LNCaP clone FGC (cell line): Measurements from ENCODE around the gene GRIA3.

Experiments
- DNase-seq: peaks from one replicate; pipeline ENCODE4 v3.0.0-alpha.2; 2011; ENCODE audit warnings: low read depth
- H3K4me3 ChIP-seq: 2 replicates; pipeline ENCODE4 v1.5.1; 2011; ENCODE audit warnings: mild to moderate bottlenecking, low read depth, low read length, control low read depth
- TF ChIP-seq, protein P1 (sequence below): IDR thresholded peaks from 2 replicates; pipeline ENCODE4 v1.5.1; 2012; ENCODE audit warnings: mild to moderate bottlenecking; ENCODE audit not compliant: control insufficient read depth, insufficient read depth; ENCODE audit errors: extremely low read depth

GRIA3 gene

DNA sequence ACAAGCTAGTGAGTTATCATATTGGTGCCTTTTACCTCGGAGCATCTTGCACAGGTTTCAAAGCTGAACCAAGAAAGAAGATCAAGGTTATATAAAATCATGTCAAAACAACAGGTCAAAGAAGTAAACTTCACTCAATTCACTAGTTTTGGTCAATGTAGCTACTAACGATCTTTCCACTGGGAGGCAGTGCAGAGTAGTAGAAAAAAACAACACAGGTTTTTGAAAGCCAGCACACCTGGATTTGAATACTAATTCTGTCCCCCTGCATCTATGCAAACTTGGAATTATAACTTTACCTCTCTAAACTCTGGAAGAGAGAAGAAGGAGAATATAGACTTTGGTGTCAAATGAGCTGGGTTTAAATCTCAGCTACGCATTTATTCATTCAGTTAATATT is 266.1 kb downstream of the GRIA3 start:
- no peak for DNase-seq
- TF ChIP-seq, protein P1, sequence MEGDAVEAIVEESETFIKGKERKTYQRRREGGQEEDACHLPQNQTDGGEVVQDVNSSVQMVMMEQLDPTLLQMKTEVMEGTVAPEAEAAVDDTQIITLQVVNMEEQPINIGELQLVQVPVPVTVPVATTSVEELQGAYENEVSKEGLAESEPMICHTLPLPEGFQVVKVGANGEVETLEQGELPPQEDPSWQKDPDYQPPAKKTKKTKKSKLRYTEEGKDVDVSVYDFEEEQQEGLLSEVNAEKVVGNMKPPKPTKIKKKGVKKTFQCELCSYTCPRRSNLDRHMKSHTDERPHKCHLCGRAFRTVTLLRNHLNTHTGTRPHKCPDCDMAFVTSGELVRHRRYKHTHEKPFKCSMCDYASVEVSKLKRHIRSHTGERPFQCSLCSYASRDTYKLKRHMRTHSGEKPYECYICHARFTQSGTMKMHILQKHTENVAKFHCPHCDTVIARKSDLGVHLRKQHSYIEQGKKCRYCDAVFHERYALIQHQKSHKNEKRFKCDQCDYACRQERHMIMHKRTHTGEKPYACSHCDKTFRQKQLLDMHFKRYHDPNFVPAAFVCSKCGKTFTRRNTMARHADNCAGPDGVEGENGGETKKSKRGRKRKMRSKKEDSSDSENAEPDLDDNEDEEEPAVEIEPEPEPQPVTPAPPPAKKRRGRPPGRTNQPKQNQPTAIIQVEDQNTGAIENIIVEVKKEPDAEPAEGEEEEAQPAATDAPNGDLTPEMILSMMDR, result peak; percentile 52
- H3K4me3 ChIP-seq, result no peak overlapping the region

DNA sequence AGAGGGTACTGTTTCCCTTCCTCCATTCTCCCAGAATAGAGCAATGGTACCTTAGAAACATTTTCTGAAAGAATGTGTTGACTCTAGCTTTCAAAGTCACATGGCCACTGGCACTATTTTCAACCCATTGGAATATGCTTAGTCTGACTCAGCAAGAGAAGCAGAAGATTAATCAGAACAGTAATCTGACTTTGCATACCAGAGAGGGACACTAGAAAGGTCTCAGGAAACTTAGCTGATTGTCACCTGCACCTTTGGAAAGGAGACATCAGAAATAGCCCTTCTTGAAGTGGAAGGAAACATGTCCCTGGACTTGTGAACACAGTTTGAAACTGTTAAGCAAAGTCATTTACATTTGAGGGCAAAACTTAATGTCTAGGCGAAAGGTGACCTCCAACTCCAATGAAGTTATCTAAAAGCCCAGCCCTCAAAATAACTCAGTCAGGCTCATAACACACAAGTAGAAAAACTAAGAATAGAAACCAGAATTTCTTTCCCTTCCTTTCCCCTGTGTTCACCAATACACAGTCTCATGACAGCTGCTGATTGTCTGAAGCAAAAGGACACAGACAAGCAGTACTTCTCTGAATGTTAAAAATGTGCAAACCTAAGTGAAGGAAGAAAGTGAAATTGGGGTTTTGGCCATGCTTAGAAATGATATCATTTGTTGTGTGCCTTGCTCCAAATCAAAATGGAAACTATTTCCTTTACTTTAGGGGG is 270.8 kb downstream of the GRIA3 start:
- TF ChIP-seq, protein P1, result no peak
- DNase-seq, result no peak
- H3K4me3 ChIP-seq, result no peak overlapping the region

DNA sequence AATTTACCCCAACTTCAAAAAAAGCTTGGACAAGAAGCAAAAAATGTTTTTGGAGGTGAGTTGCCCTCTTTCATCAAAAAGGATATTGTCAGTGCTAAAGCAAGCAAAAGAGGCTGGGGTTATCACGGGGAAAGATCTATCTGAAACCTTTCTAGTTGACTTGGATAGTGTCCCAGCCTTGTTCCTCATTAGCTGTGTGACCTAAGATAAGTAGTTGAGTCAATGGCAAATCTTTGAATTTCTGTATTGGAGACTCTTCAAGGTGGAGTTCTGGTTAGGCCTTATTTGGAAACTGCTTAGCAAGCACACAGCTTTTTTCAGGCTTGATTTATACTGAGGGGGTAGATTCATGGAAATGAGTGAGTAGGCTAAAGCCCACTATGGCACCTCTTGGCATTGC is 271.6 kb downstream of the GRIA3 start:
- no peak overlapping the region for H3K4me3 ChIP-seq
- DNase-seq, result no peak
- TF ChIP-seq, protein P1, result no peak

DNA sequence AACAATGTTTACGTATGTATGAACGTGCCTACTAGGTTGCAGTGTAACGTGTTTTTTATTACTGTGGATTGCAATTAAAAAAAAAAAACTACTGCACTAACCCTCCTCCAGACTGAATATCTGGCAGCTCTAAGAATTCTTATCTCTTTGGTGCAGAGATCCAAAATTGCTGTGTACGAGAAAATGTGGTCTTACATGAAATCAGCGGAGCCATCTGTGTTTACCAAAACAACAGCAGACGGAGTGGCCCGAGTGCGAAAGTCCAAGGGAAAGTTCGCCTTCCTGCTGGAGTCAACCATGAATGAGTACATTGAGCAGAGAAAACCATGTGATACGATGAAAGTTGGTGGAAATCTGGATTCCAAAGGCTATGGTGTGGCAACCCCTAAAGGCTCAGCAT is 280.6 kb downstream of the GRIA3 start:
- TF ChIP-seq, protein P1, result no peak
- DNase-seq, result no peak
- H3K4me3 ChIP-seq, result no peak overlapping the region

DNA sequence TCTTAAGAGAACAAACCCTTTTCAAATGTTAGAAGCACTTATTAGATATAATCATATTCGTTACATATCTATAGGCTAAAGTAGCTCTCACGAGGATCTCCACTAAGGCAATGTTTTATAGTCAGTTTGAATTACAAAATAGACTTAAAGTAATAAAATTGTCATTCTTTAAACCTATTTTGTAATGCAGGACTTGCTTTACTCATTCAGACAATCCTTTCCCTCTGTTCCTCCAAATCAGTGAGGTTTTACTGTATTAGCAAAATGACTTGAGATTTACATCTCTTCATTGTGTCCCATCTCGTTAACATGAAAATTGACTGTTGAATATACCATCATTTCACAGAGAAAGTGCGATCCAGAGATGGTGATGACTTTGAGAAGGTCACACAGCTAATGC is 284.4 kb downstream of the GRIA3 start:
- no peak for DNase-seq
- no peak overlapping the region for H3K4me3 ChIP-seq
- TF ChIP-seq, protein P1, result no peak

DNA sequence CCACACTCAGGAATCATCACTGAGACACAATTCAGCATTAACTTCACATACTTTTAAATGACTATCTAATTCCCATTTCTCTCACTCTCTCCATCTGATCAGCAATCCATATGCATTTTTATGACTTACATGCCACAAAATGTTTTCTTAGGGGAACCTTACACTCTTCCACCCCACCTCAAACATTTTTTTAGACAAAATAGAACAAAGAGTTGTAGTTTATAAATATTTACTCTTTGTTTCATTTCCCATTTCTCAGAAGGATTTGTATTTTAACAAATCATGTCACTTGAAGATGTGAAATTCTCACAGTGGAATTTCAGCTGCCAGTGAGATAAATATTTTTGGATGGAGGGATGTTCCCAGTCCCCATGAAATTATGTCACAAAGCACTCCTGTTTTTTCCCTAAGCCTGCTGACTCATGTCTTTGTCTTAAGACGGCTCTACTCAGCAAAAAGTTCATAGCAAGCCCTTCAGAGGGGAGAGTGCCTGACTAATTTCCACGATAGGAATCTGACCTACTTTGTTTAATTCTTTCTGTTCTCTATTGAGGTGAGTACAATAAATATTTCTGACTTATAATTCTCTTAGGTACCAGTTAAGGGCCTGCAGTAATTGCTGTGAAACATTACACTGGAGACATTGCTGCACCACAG is 291.1 kb downstream of the GRIA3 start:
- TF ChIP-seq, protein P1, result no peak
- DNase-seq, result no peak
- H3K4me3 ChIP-seq, result no peak overlapping the region
